ENCODE data around the gene B2M. TPM values are rescaled to one million over a fixed set of nuclear protein-coding genes. Genes with fewer than 3 reads are reported as not detected.

Gene B2M
- total and polyA plus RNA-seq, 2 of the 13 experiments (the other 11 are each of a cell fraction or from before 2014, with no cell fraction given), result 784 to 857 TPM

DNA sequence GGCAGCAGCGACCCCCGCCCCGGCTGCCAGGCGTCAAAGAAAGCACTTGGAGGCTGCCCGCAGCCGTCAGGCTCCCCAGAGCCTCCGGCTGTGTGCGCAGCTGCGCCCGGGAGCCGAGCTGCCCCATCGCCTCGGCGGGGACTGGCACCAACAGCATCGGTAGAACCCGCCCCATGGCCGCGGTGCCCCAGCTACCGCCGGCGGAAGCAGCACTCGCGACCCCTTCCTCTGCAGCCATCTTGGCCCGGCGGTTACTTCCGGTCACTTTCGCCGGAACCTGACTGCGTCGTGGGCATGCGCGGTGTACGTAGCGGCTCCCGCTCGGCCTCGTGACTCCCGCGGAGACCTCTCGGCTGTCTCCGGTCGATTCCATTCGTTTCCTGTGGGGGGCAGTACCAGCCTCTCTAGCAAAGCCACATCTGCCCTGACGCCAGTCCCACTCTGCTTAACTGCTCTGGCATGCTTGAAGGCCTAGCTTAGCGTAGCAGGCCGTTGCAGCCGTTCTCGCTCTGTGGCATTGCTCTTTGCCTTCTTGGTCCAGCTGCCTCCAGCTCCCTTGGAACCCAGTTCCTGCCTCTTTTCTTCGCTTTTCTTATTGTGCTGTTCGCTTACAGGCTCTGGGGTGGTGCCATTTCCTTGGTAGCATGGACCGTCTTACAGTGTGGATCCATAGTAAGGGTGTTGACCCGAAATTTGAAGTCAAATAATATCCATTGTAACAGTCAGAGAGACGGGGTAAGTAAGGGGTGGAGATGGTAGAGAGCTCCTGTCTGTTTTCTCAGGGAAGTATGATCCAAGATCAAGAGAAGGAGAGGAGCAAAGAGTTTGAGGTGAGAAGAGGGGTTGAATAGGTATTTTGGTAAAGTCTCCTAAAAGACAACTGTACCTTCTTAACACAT, 47.7 kb upstream of the B2M start, which contains the start of gene SPG11 (continued):
- TF ChIP-seq KLF6 (CRISPR knock-in tag; IDR thresholded peaks at IDR 0.05), result peak; percentile 87; the same call in 1 of the 2 replicates
- TF ChIP-seq SKI (IDR thresholded peaks at IDR 0.05; ENCODE audit: partially characterized antibody), result peak; percentile 20
- peak; percentile 66; the same call in 1 of the 2 replicates for TF ChIP-seq KDM5A (IDR thresholded peaks at IDR 0.05; ENCODE audit: borderline replicate concordance, low read length)
- TF ChIP-seq CENPT (CRISPR knock-in tag; IDR thresholded peaks at IDR 0.05; ENCODE audit: low read depth), result 0 out of 2 replicates have a peak, but pooled peaks have one; percentile 69
- TF ChIP-seq ZNF234 (CRISPR knock-in tag; conservative IDR thresholded peaks at IDR 0.05), result no peak; the same call in 1 of the 2 replicates
- no peak for TF ChIP-seq ZNF124 (CRISPR knock-in tag; IDR thresholded peaks at IDR 0.05)
- peak; percentile 3; the same call in 1 of the 2 replicates for TF ChIP-seq ARID5B (CRISPR knock-in tag; IDR thresholded peaks at IDR 0.05)
- no peak for TF ChIP-seq ZNF251 (CRISPR knock-in tag; IDR thresholded peaks at IDR 0.05)
- TF ChIP-seq ZNF761 (CRISPR knock-in tag; conservative IDR thresholded peaks at IDR 0.05), result peak; percentile 65; the same call in 1 of the 2 replicates
- TF ChIP-seq ZNF782 (CRISPR knock-in tag; IDR thresholded peaks at IDR 0.05; ENCODE audit: borderline replicate concordance), result peak; percentile 93; the same call in 1 of the 2 replicates
- no peak for TF ChIP-seq ATF5 (CRISPR knock-in tag; IDR thresholded peaks at IDR 0.05; ENCODE audit: low read depth)
- TF ChIP-seq MBNL3 (CRISPR knock-in tag; conservative IDR thresholded peaks at IDR 0.05), result no peak
- TF ChIP-seq RBM39 (IDR thresholded peaks at IDR 0.05; ENCODE audit: low read depth, low read length, poor library complexity, severe bottlenecking), result peak; percentile 71
- no peak; the same call in 1 of the 2 replicates for TF ChIP-seq ZNF839 (CRISPR knock-in tag; IDR thresholded peaks at IDR 0.05; ENCODE audit: borderline replicate concordance)
- TF ChIP-seq SPEN (CRISPR knock-in tag; IDR thresholded peaks at IDR 0.05; ENCODE audit: low read depth), result peak; percentile 86
- TF ChIP-seq KLF15 (CRISPR knock-in tag; IDR thresholded peaks at IDR 0.05; ENCODE audit: borderline replicate concordance), result peak; percentile 87; the same call in 1 of the 2 replicates
- 0 out of 2 replicates have a peak, but pooled peaks have one; percentile 45 for TF ChIP-seq HNRNPL (IDR thresholded peaks at IDR 0.05; ENCODE audit: low read depth, low read length)
- peak; percentile 87 for TF ChIP-seq NR2C2 (CRISPR knock-in tag; IDR thresholded peaks at IDR 0.05; ENCODE audit: borderline replicate concordance)
- TF ChIP-seq, protein P1, sequence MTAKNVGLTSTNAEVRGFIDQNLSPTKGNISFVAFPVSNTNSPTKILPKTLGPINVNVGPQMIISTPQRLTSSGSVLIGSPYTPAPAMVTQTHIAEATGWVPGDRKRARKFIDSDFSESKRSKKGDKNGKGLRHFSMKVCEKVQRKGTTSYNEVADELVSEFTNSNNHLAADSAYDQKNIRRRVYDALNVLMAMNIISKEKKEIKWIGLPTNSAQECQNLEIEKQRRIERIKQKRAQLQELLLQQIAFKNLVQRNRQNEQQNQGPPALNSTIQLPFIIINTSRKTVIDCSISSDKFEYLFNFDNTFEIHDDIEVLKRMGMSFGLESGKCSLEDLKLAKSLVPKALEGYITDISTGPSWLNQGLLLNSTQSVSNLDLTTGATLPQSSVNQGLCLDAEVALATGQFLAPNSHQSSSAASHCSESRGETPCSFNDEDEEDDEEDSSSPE (CRISPR knock-in tag; IDR thresholded peaks at IDR 0.05), result peak; percentile 74
- peak; percentile 99 for TF ChIP-seq ZFX (CRISPR knock-in tag; IDR thresholded peaks at IDR 0.05; ENCODE audit: low read depth)
- no peak for TF ChIP-seq MAFK (conservative IDR thresholded peaks at IDR 0.05 in 1 of 2, IDR thresholded peaks at IDR 0.05 in 1 of 2; ENCODE audit: low read length in 2 of 2)
- TF ChIP-seq ZNF790 (CRISPR knock-in tag; IDR thresholded peaks at IDR 0.05; ENCODE audit: borderline replicate concordance), result 0 out of 2 replicates have a peak, but pooled peaks have one; percentile 7
- TF ChIP-seq TEAD2 (CRISPR knock-in tag; IDR thresholded peaks at IDR 0.05), result peak; percentile 94
